ENCODE measurements around the gene DNAH10.

DNAH10 gene

GRCh38 chr12:123798518-123798917 lies 36.4 kb downstream of the DNAH10 start:
- H3K4me3 ChIP-seq (ENCODE audit: low read depth, low read length): no peak overlapping the region
- no peaks in the 10 kb centered on the region for H3K9me3 ChIP-seq (ENCODE audit: control insufficient read depth, insufficient read depth, low read depth, low read length)
- H3K27ac ChIP-seq (ENCODE audit: extremely low read depth, low read depth, low read length): no peak overlapping the region
- ChIA-PET POLR2A (no interaction called here), CTCF (no interaction called here)
- H3K4me1 ChIP-seq (ENCODE audit: control insufficient read depth, insufficient read depth, low read length): no peaks in the 10 kb centered on the region
- no peaks in the 10 kb centered on the region for H3K36me3 ChIP-seq (ENCODE audit: control insufficient read depth in 2 of 2, insufficient read depth in 1 of 2, low read length in 2 of 2)
- TF ChIP-seq ZNF239 (tag by site-specific recombination; IDR thresholded peaks at IDR 0.05) (no peak), ZNF140 (tag by site-specific recombination; IDR thresholded peaks at IDR 0.05) (no peak)

GRCh38 chr12:123799227-123799626 lies 37.1 kb downstream of the DNAH10 start:
- no peak overlapping the region for H3K27ac ChIP-seq (ENCODE audit: extremely low read depth, low read depth, low read length)
- no peak overlapping the region for H3K4me3 ChIP-seq (ENCODE audit: low read depth, low read length)
- no peaks in the 10 kb centered on the region for H3K4me1 ChIP-seq (ENCODE audit: control insufficient read depth, insufficient read depth, low read length)
- TF ChIP-seq ZNF324 (tag by site-specific recombination; IDR thresholded peaks at IDR 0.05): no peak
- no peak for TF ChIP-seq ZNF112 (tag by site-specific recombination; IDR thresholded peaks at IDR 0.05)
- TF ChIP-seq ZNF571 (tag by site-specific recombination; IDR thresholded peaks at IDR 0.05): no peak
- TF ChIP-seq ZNF16 (tag by site-specific recombination; IDR thresholded peaks at IDR 0.05; ENCODE audit: low read depth): no peak
- no peak for TF ChIP-seq OVOL3 (tag by site-specific recombination; IDR thresholded peaks at IDR 0.05)
- no peak for TF ChIP-seq ZNF580 (tag by site-specific recombination; IDR thresholded peaks at IDR 0.05)
- no peak for TF ChIP-seq ATF2 (tag by site-specific recombination; IDR thresholded peaks at IDR 0.05; ENCODE audit: low read depth)
- TF ChIP-seq ZNF366 (tag by site-specific recombination; conservative IDR thresholded peaks at IDR 0.05): no peak
- TF ChIP-seq ZNF510 (tag by site-specific recombination; IDR thresholded peaks at IDR 0.05; ENCODE audit: insufficient replicate concordance): no peak
- no peak for TF ChIP-seq ZNF639 (tag by site-specific recombination; IDR thresholded peaks at IDR 0.05)
- TF ChIP-seq ZNF133 (tag by site-specific recombination; IDR thresholded peaks at IDR 0.05): no peak
- no peak for TF ChIP-seq ZNF629 (tag by site-specific recombination; IDR thresholded peaks at IDR 0.05)
- no peak for TF ChIP-seq GLI4 (tag by site-specific recombination; IDR thresholded peaks at IDR 0.05)
- no peak for TF ChIP-seq ZNF19 (tag by site-specific recombination; IDR thresholded peaks at IDR 0.05; ENCODE audit: low read depth)
- TF ChIP-seq BCL11B (tag by site-specific recombination; IDR thresholded peaks at IDR 0.05; ENCODE audit: low read depth): no peak
- TF ChIP-seq HOXA7 (CRISPR knock-in tag; IDR thresholded peaks at IDR 0.05; ENCODE audit: borderline replicate concordance): no peak
- no peak for TF ChIP-seq OSR2 (tag by site-specific recombination; IDR thresholded peaks at IDR 0.05)
- no peaks in the 10 kb centered on the region for H3K9me3 ChIP-seq (ENCODE audit: control insufficient read depth, insufficient read depth, low read depth, low read length)
- no peaks in the 10 kb centered on the region for H3K36me3 ChIP-seq (ENCODE audit: control insufficient read depth in 2 of 2, insufficient read depth in 1 of 2, low read length in 2 of 2)
- ChIA-PET CTCF (no interaction called here), POLR2A (no interaction called here)

- Histone ChIP-seq H3K4me3 (ENCODE audit: low read depth, low read length) (no peak overlapping the region), H3K36me3 (ENCODE audit: control insufficient read depth in 2 of 2, insufficient read depth in 1 of 2, low read length in 2 of 2) (no peaks in the 10 kb centered on the region), H3K4me1 (ENCODE audit: control insufficient read depth, insufficient read depth, low read length) (no peaks in the 10 kb centered on the region), H3K27ac (ENCODE audit: extremely low read depth, low read depth, low read length) (no peak overlapping the region), H3K9me3 (ENCODE audit: control insufficient read depth, insufficient read depth, low read depth, low read length) (no peaks in the 10 kb centered on the region)
- no peak for TF ChIP-seq ZBTB20 (tag by site-specific recombination; IDR thresholded peaks at IDR 0.05)
- 0 out of 2 replicates have a peak, but pooled peaks have one; percentile 24 for TF ChIP-seq ZNF664 (tag by site-specific recombination; IDR thresholded peaks at IDR 0.05)
- TF ChIP-seq ZNF398 (tag by site-specific recombination; IDR thresholded peaks at IDR 0.05): no peak
- TF ChIP-seq ZNF654 (tag by site-specific recombination; IDR thresholded peaks at IDR 0.05; ENCODE audit: low read depth): peak; percentile 25; the same call in 1 of the 2 replicates
- TF ChIP-seq PRDM4 (tag by site-specific recombination; IDR thresholded peaks at IDR 0.05): no peak
- ChIA-PET POLR2A (no interaction called here), CTCF (interaction anchor here (0.7 to 1.3 kb wide), 5 partner anchors 29 to 591 kb away, joined by 3 to 6 read pairs (median 3); no protein-coding TSS in a partner anchor)
These were observed 39.6 kb downstream of the DNAH10 start for GRCh38 chr12:123801573-123802178.
